Esophagus squamous epithelium (tissue), 5 donors: Measurements from ENCODE around the gene JPH3. TPM values are rescaled to one million over a fixed set of nuclear protein-coding genes. Genes with fewer than 3 reads are reported as not detected.

Source experiments
- DNase-seq: peaks from one replicate; lab custom pipeline; 2025; lab: John Stamatoyannopoulos, UW
- H3K27ac ChIP-seq, 4 donors: fragments of 200-600 bp; sonication (generic); one replicate each; pipeline ENCODE4 v1.5.1; 2016 to 2019; ENCODE audit warnings: mild to moderate bottlenecking in 1 of 4
- H3K27me3 ChIP-seq, 4 donors: fragments of 200-600 bp; sonication (generic); 1 replicate in 3 of 4; 2 replicates in 1 of 4; pipeline versions ENCODE4 v1.5.1 to v1.6.0; 2017 to 2021; ENCODE audit warnings: antibody characterized with exemption in 1 of 4
- H3K36me3 ChIP-seq, 3 donors: fragments of 200-600 bp; sonication (generic); one replicate each; pipeline ENCODE4 v1.5.1; 2016 to 2019
- H3K4me1 ChIP-seq, 3 donors: fragments of 200-600 bp; sonication (generic); one replicate each; pipeline ENCODE4 v1.5.1; 2017 to 2019
- H3K4me3 ChIP-seq, 4 donors: fragments of 200-600 bp; sonication (generic); 1 replicate in 3 of 4; 2 replicates in 1 of 4; pipeline ENCODE4 v1.5.1; 2016 to 2019; ENCODE audit warnings: mild to moderate bottlenecking in 2 of 4, moderate library complexity in 1 of 4
- H3K9me3 ChIP-seq, 3 donors: fragments of 200-600 bp; sonication (generic); one replicate each; pipeline ENCODE4 v1.5.1; 2016 to 2019
- CTCF ChIP-seq, 6 experiments: fragments of 450-650 bp in 4 of 6; fragments of 200-600 bp in 2 of 6; sonication (generic) in 2 of 6; IDR thresholded peaks; one replicate each; pipeline ENCODE4 v1.5.1; 2016 to 2019; ENCODE audit warnings: antibody characterized with exemption in 6 of 6, mild to moderate bottlenecking in 4 of 6, moderate library complexity in 4 of 6
- POLR2A ChIP-seq, 4 donors: fragments of 450-650 bp; IDR thresholded peaks; one replicate each; pipeline ENCODE4 v1.6.1; 2017; ENCODE audit warnings: antibody characterized with exemption in 4 of 4, mild to moderate bottlenecking in 4 of 4, moderate library complexity in 3 of 4
- WGBS, 2 donors: methylation state at CpG; one replicate each; pipeline ENCODE4 v1.1.5; 2018; 5-methylcytosine and 5-hydroxymethylcytosine counted together
- intact Hi-C: fragments of 100-400 bp; cut with DNase I; formaldehyde crosslinking; loops from one replicate; pipeline ENCODE4 v1.15.0; 2022
- total RNA-seq, 4 donors: library from RNA; depleted of rRNA; stranded (reverse); fragments of >200 nt; gene quantifications; one replicate each; pipeline ENCODE4 v1.1.0, GENCODE V29; 2016
- donor health status: DM: yes; HTN: yes; CAD: no.

Gene JPH3
- total RNA-seq, 4 donors from 2014 or later = 0.29 to 0.76 (median 0.45) TPM; not detected in 1

- WGBS, 2 donors = 90% methylated on average over 5 to 7 of the region's 8 CpGs
- Histone ChIP-seq H3K27ac (no peak overlapping the region), H3K9me3 (no peaks in the 10 kb centered on the region), H3K4me3 (no peak overlapping the region), H3K36me3 (peaks cover 0 to 90% (median 4%) of the 10 kb centered on the region in 3 donors), H3K4me1 (peaks cover 0 to 10% (median 0%) of the 10 kb centered on the region in 3 donors), H3K27me3 (no peaks in the 10 kb centered on the region)
- intact Hi-C loops = no loop called here
- no peak for DNase-seq
- TF ChIP-seq CTCF (IDR thresholded peaks at IDR 0.05) = no peak
- TF ChIP-seq POLR2A (IDR thresholded peaks at IDR 0.05) = no peak
Observed at GRCh38 chr16:87740441-87740840, 138.1 kb downstream of the JPH3 start.

- TF ChIP-seq POLR2A (IDR thresholded peaks at IDR 0.05) (no peak), CTCF (IDR thresholded peaks at IDR 0.05) (no peak)
- WGBS, 2 donors = 89 to 91% methylated on average over 8 to 10 of the region's 11 CpGs
- intact Hi-C loops = no loop called here
- H3K9me3 ChIP-seq = no peaks in the 10 kb centered on the region
- H3K36me3 ChIP-seq = peaks cover 0 to 90% (median 6%) of the 10 kb centered on the region in 3 donors
- H3K4me3 ChIP-seq = no peak overlapping the region
- DNase-seq = no peak
- H3K27ac ChIP-seq = no peak overlapping the region
- peaks cover 0 to 10% (median 0%) of the 10 kb centered on the region in 3 donors for H3K4me1 ChIP-seq
- H3K27me3 ChIP-seq = no peaks in the 10 kb centered on the region
Observed at GRCh38 chr16:87740909-87741424, 138.7 kb downstream of the JPH3 start.

- Histone ChIP-seq H3K27me3 (no peaks in the 10 kb centered on the region), H3K4me1 (peaks cover 0 to 10% (median 0%) of the 10 kb centered on the region in 3 donors), H3K4me3 (no peak overlapping the region), H3K36me3 (peaks cover 0 to 90% (median 14%) of the 10 kb centered on the region in 3 donors), H3K27ac (no peak overlapping the region), H3K9me3 (no peaks in the 10 kb centered on the region)
- DNase-seq = no peak
- TF ChIP-seq CTCF (IDR thresholded peaks at IDR 0.05) = no peak
- TF ChIP-seq POLR2A (IDR thresholded peaks at IDR 0.05) = no peak
- 90 to 92% methylated on average over 15 to 16 of the region's 16 CpGs for WGBS, 2 donors
- intact Hi-C loops = no loop called here
Observed at GRCh38 chr16:87741700-87742415, 139.6 kb downstream of the JPH3 start.

- Histone ChIP-seq H3K36me3 (peaks cover 0 to 90% (median 22%) of the 10 kb centered on the region in 3 donors), H3K4me3 (no peak overlapping the region), H3K27me3 (no peaks in the 10 kb centered on the region), H3K9me3 (no peaks in the 10 kb centered on the region), H3K4me1 (peaks cover 0 to 10% (median 0%) of the 10 kb centered on the region in 3 donors), H3K27ac (no peak overlapping the region)
- intact Hi-C loops = no loop called here
- 92 to 95% methylated on average over 4 to 13 of the region's 17 CpGs for WGBS, 2 donors
- DNase-seq = no peak
- no peak for TF ChIP-seq CTCF (IDR thresholded peaks at IDR 0.05)
- no peak for TF ChIP-seq POLR2A (IDR thresholded peaks at IDR 0.05)
Observed at GRCh38 chr16:87742781-87743490, 140.6 kb downstream of the JPH3 start.
